IgD-negative memory B cell (primary cell): ENCODE data around the gene TRIM61. TPM values are rescaled to one million over a fixed set of nuclear protein-coding genes. Genes with fewer than 3 reads are reported as not detected.
"Not testable (repeated sequence)": the region's sequence is repeated elsewhere in the genome, so short reads cannot be mapped to it uniquely, and the experiment has no call there.

Experiments used
- H3K27ac Mint-ChIP-seq, 3 donors: one replicate each; pipeline ENCODE4 v1.8.0; 2020 to 2022; ENCODE audit warnings: mild to moderate bottlenecking in 3 of 3, mixed read lengths in 3 of 3, moderate library complexity in 1 of 3
- H3K27me3 Mint-ChIP-seq: one replicate; pipeline ENCODE4 v1.8.0; 2021; ENCODE audit warnings: mixed read lengths
- H3K36me3 Mint-ChIP-seq: one replicate; pipeline ENCODE4 v1.8.0; 2020; ENCODE audit warnings: mild to moderate bottlenecking, mixed read lengths
- H3K4me1 Mint-ChIP-seq, 3 donors: one replicate each; pipeline ENCODE4 v1.8.0; 2020 to 2022; ENCODE audit warnings: mixed read lengths in 3 of 3, mild to moderate bottlenecking in 1 of 3
- H3K4me3 Mint-ChIP-seq, 4 donors: one replicate each; pipeline ENCODE4 v1.8.0; 2020 to 2022; ENCODE audit warnings: mild to moderate bottlenecking in 4 of 4, mixed read lengths in 4 of 4, moderate library complexity in 3 of 4
- H3K9me3 Mint-ChIP-seq, 3 donors: one replicate each; pipeline ENCODE4 v1.8.0; 2020 to 2021; ENCODE audit warnings: mixed read lengths in 3 of 3, mild to moderate bottlenecking in 1 of 3
- polyA plus RNA-seq: library from polyadenylated mRNA; unstranded; fragments of 300-500 nt; fragmentation: Illumina TruSeq; gene quantifications from one replicate; pipeline ENCODE4 v1.2.3, GENCODE V29; 2021

The TRIM61 gene
- polyA plus RNA-seq, 1 donor from 2014 or later: 1.9 TPM

- Mint-ChIP-seq H3K4me3 (no peak overlapping the region), H3K27ac (no peak overlapping the region), H3K4me1 (peaks cover 0 to 3% (median 0%) of the 10 kb centered on the region in 3 donors), H3K9me3 (peaks cover 0 to 5% (median 0%) of the 10 kb centered on the region in 3 donors), H3K27me3 (peaks cover 20% of the 10 kb centered on the region), H3K36me3 (peaks cover 2% of the 10 kb centered on the region)
These were observed 34.3 kb downstream of the TRIM61 start for GRCh38 chr4:164943192-164943591.

DNA sequence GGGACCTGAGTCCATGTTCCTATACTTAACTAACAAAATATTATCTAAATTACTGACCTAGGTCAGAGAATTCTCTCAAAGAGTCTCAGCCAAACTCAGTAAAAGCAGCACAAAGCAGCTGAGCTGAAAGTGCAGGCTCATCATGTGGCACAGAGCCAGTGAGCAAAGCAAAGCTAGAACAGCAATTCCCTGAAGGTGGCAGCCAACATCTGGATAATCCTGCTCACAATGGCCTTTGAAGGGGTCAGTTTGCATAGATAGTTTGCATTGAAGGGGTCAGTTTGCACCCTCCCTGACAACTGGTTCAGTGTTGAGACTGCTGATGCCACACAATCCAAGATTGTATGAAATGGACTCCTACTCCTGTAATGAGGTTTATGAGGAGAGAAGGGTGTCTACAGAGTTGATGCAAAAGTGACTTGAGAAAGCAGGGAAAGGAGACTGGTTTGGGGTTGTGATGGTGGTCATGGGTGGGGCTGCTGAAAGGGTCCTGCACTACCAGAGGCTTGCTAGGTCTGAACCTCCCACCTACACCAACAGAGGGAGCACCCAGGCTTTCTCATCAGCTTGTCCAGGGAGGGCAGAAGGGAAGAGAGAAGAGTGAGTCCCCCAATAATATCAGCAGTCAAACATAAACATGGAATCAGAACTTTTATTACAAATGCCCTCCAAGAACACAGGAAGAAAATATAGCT lies 39.7 kb downstream of the TRIM61 start:
- Mint-ChIP-seq H3K36me3 (no peaks in the 10 kb centered on the region), H3K9me3 (peaks cover 0 to 6% (median 0%) of the 10 kb centered on the region in 3 donors), H3K4me1 (peaks cover 0 to 1% (median 0%) of the 10 kb centered on the region in 3 donors), H3K27me3 (peaks cover 14% of the 10 kb centered on the region), H3K27ac (no peak overlapping the region), H3K4me3 (no peak overlapping the region)

GRCh38 chr4:164935865-164936606 lies 41.4 kb downstream of the TRIM61 start:
- H3K27me3 Mint-ChIP-seq: peaks cover 13% of the 10 kb centered on the region
- H3K36me3 Mint-ChIP-seq, H3K4me3 Mint-ChIP-seq, H3K4me1 Mint-ChIP-seq, H3K9me3 Mint-ChIP-seq, H3K27ac Mint-ChIP-seq: not testable (repeated sequence)

DNA sequence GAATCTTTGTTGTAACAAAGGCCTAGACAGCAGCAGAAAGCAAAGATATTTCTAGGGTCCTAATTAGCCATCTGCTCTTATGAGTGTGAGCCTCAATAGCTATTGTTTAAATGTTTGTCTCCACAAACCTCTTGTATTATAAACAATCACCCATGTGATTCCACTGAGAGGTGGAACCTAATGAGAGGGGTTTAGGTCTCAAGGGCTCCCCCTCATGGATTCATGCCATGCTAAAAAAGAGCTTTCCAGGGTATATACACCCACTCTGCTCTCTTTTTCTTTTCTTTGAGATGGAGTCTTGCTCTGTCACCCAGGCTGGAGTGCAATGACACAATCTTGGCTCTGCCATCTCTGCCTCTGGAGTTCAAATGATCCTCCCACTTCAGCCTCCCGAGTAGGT lies 42.1 kb downstream of the TRIM61 start:
- peaks cover 0 to 1% (median 0%) of the 10 kb centered on the region in 3 donors for H3K4me1 Mint-ChIP-seq
- no peak overlapping the region for H3K27ac Mint-ChIP-seq

GRCh38 chr4:164933244-164933643 lies 44.2 kb downstream of the TRIM61 start:
- H3K36me3 Mint-ChIP-seq: no peaks in the 10 kb centered on the region
- H3K4me3 Mint-ChIP-seq: no peak overlapping the region
- H3K4me1 Mint-ChIP-seq: peaks cover 0 to 1% (median 0%) of the 10 kb centered on the region in 3 donors
- peaks cover 0 to 1% (median 0%) of the 10 kb centered on the region in 3 donors for H3K9me3 Mint-ChIP-seq
- H3K27me3 Mint-ChIP-seq: peaks cover 4% of the 10 kb centered on the region
- no peak overlapping the region for H3K27ac Mint-ChIP-seq

More for the DNA sequence above, 42.1 kb downstream of the TRIM61 start:
- H3K4me3 Mint-ChIP-seq: no peak overlapping the region
- peaks cover 0 to 1% (median 0%) of the 10 kb centered on the region in 3 donors for H3K9me3 Mint-ChIP-seq
- H3K27me3 Mint-ChIP-seq: peaks cover 15% of the 10 kb centered on the region
- no peaks in the 10 kb centered on the region for H3K36me3 Mint-ChIP-seq

DNA sequence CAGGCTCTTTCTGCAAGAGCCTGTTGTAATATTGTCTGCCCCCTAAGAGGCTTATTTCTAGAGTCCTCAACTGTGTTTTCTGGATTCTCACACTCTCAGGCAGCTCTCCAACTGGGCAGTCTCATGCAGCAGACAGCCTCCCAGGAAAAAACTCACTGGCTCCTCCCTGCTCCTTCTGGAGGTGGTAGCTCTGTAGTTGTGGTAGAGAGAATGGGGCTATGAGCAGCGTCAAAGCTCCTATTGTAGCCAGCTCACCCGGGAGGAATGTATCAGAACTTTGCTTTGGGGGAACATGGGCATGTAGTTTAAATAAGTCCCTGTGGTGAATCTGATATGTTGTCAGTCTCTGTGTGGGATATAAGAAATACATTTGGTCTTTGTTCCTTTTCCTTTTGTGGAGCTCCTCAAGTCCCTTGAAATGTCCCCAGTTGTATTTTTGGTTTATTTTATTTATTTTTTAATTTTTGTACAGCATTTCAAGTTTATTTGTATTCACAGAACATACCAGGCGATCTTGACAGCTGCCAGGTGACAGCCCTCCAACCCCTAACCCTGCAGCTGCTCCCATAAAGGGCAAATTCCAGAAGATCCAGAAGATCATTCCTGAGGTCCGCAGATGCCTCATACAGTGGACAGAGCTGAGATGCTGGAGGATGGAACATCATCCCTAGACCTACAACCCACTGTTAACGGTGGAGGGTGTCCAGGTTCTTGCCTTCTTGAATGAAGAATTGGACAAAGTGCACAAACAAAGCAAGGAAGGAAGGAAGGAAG lies 45.7 kb downstream of the TRIM61 start:
- H3K27ac Mint-ChIP-seq: no peak overlapping the region
- H3K36me3 Mint-ChIP-seq: no peaks in the 10 kb centered on the region
- peaks cover 0 to 1% (median 0%) of the 10 kb centered on the region in 3 donors for H3K4me1 Mint-ChIP-seq
- H3K4me3 Mint-ChIP-seq: no peak overlapping the region
- no peaks in the 10 kb centered on the region for H3K9me3 Mint-ChIP-seq
- H3K27me3 Mint-ChIP-seq: peaks cover 4% of the 10 kb centered on the region

GRCh38 chr4:164930647-164931046 lies 46.8 kb downstream of the TRIM61 start:
- H3K9me3 Mint-ChIP-seq: no peaks in the 10 kb centered on the region
- no peak overlapping the region for H3K4me3 Mint-ChIP-seq
- H3K27ac Mint-ChIP-seq: no peak overlapping the region
- no peaks in the 10 kb centered on the region for H3K36me3 Mint-ChIP-seq
- H3K4me1 Mint-ChIP-seq: peaks cover 0 to 1% (median 0%) of the 10 kb centered on the region in 3 donors
- H3K27me3 Mint-ChIP-seq: peaks cover 4% of the 10 kb centered on the region

- not testable (repeated sequence) for H3K27me3 Mint-ChIP-seq, H3K36me3 Mint-ChIP-seq, H3K4me1 Mint-ChIP-seq, H3K4me3 Mint-ChIP-seq, H3K9me3 Mint-ChIP-seq, H3K27ac Mint-ChIP-seq
These were observed 50.4 kb downstream of the TRIM61 start for GRCh38 chr4:164927101-164927500.

- Mint-ChIP-seq H3K27ac (no peak overlapping the region), H3K27me3 (peaks cover 3% of the 10 kb centered on the region), H3K36me3 (peaks cover 1% of the 10 kb centered on the region), H3K4me3 (no peak overlapping the region), H3K9me3 (no peaks in the 10 kb centered on the region), H3K4me1 (no peaks in the 10 kb centered on the region)
These were observed 51.2 kb downstream of the TRIM61 start for GRCh38 chr4:164926301-164926700.

- Mint-ChIP-seq H3K9me3 (peaks cover 0 to 3% (median 0%) of the 10 kb centered on the region in 3 donors), H3K4me3 (no peak overlapping the region), H3K27ac (no peak overlapping the region), H3K4me1 (no peaks in the 10 kb centered on the region), H3K36me3 (peaks cover 1% of the 10 kb centered on the region), H3K27me3 (no peaks in the 10 kb centered on the region)
These were observed 52.7 kb downstream of the TRIM61 start for GRCh38 chr4:164924670-164925238.

DNA sequence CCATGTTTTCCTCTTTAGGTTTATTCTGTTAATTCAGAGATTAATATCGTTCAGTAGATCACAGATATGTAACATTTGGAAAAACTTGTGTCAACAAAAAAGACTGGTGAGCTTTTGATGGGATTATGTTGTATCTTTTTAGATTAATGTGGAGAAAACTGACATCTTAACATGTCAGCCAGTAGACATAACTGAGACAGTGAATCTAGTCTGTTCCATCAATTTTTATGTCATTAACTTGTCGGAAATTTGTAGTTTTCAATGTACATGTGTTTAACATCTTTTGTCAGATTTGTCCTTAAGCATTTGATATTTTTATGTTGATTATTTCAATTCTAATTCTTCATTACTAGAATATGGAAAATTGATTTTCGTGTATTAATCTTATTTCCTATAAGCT lies 58.5 kb downstream of the TRIM61 start:
- peaks cover 0 to 3% (median 0%) of the 10 kb centered on the region in 3 donors for H3K9me3 Mint-ChIP-seq
- no peak overlapping the region for H3K4me3 Mint-ChIP-seq
- H3K27ac Mint-ChIP-seq: no peak overlapping the region
- H3K36me3 Mint-ChIP-seq: peaks cover 1% of the 10 kb centered on the region
- no peaks in the 10 kb centered on the region for H3K4me1 Mint-ChIP-seq
- no peaks in the 10 kb centered on the region for H3K27me3 Mint-ChIP-seq

Other genes starting within 250 kb of the TRIM61 start
- not detected for gene SMIM31, start 223.5 kb downstream of the TRIM61 start, polyA plus RNA-seq
- gene APELA, start 100.5 kb downstream of the TRIM61 start, polyA plus RNA-seq: not detected
- not detected for gene TRIM60, start 54.3 kb upstream of the TRIM61 start, polyA plus RNA-seq
- not detected for gene TRIM75, start 76.2 kb upstream of the TRIM61 start, polyA plus RNA-seq
- 25.1 TPM for gene TMEM192, start 135.2 kb upstream of the TRIM61 start, polyA plus RNA-seq
- 4.0 TPM for gene KLHL2, start 229.9 kb upstream of the TRIM61 start, polyA plus RNA-seq